H1 (cell line): ENCODE results near the gene BCL2L14.

Experiments used
- ASH2L ChIP-seq: fragments of 200-600, 300-600 bp; sonication (generic); IDR thresholded peaks from one replicate; pipeline ENCODE4 v1.7.1; 2017; ENCODE audit warnings: low read length
- CBX5 ChIP-seq: fragments of 300-800, 300-1000 bp; sonication (generic); IDR thresholded peaks from 2 replicates; pipeline ENCODE4 v1.7.1; 2016; ENCODE audit warnings: antibody characterized with exemption, low read length, low read depth
- JUND ChIP-seq: IDR thresholded peaks from 2 replicates; pipeline ENCODE4 v1.6.1; 2011; ENCODE audit warnings: mild to moderate bottlenecking, improper control_type of control experiment, low read length
- POLR2A ChIP-seq, 2 experiments: IDR thresholded peaks; 1 replicate in 1 of 2; 2 replicates in 1 of 2; pipeline ENCODE4 v1.6.1; 2011; ENCODE audit warnings: low read depth in 2 of 2, low read length in 2 of 2, mild to moderate bottlenecking in 2 of 2; ENCODE audit errors: control extremely low read depth in 1 of 2
- POLR2AphosphoS5 ChIP-seq: IDR thresholded peaks from 2 replicates; pipeline ENCODE4 v1.6.1; 2011; ENCODE audit warnings: low read depth, low read length
- TF ChIP-seq, protein P1 (sequence below), 3 experiments: IDR thresholded peaks; 1 replicate in 2 of 3; 2 replicates in 1 of 3; pipeline versions ENCODE4 v1.5.1 to v1.6.1; 2011; ENCODE audit warnings: low read length in 3 of 3, mild to moderate bottlenecking in 3 of 3, inconsistent platforms in 2 of 3, low read depth in 1 of 3, moderate library complexity in 1 of 3; ENCODE audit not compliant: insufficient read depth in 1 of 3; ENCODE audit errors: control extremely low read depth in 1 of 3

DNA sequence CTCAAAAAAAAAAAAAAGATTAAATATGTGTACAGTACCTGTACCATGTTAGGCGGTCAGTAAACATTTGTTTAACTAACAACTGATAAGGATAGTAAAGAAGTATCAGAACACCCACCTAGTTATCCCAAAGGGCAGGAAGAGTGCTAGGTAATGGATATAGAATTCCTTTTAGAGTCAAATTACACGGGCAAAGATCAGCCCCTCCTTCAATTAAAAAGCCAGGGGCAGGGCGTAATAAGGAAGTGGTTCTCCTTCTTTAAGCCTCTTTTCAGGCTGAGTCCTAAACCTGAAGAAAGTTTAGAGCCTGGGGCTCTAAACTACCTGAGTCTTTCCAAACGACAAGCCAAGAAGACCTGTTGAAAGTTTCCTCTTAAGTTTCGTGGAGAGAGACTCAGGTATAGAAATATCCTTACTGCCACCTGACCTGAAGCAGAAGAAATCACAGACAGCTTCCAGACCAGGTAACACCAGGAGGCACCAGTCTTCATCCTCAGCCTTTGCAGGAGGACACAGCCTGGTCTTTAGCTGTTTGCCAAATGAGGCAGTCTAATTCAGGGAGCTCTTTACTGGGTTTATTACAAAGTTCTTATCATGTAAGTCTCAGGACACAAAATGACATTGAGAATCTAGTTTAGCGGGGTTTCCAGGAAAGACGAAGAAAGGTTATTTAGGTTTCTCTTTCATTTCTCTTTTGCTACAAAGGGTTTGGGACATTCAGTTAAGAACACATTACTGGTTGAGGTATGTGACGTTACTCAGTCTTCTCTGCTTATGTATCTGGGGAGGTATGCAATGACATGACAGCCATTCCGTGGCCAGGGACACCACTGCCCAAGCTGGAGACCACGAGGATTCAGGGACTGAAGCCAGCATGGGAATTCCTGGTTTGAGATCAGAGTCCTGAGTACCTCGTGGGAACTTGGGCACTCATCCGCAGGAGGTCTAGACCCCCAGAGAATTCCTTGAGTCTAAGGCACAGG lies at the start of gene BCL2L14:
- TF ChIP-seq, protein P1, sequence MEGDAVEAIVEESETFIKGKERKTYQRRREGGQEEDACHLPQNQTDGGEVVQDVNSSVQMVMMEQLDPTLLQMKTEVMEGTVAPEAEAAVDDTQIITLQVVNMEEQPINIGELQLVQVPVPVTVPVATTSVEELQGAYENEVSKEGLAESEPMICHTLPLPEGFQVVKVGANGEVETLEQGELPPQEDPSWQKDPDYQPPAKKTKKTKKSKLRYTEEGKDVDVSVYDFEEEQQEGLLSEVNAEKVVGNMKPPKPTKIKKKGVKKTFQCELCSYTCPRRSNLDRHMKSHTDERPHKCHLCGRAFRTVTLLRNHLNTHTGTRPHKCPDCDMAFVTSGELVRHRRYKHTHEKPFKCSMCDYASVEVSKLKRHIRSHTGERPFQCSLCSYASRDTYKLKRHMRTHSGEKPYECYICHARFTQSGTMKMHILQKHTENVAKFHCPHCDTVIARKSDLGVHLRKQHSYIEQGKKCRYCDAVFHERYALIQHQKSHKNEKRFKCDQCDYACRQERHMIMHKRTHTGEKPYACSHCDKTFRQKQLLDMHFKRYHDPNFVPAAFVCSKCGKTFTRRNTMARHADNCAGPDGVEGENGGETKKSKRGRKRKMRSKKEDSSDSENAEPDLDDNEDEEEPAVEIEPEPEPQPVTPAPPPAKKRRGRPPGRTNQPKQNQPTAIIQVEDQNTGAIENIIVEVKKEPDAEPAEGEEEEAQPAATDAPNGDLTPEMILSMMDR (IDR thresholded peaks at IDR 0.05; ENCODE audit: control extremely low read depth in 1 of 3, insufficient read depth in 1 of 3, low read depth in 1 of 3, low read length in 3 of 3), result no peak
- TF ChIP-seq POLR2AphosphoS5 (no peak), JUND (no peak), ASH2L (no peak), CBX5 (no peak), POLR2A (IDR thresholded peaks at IDR 0.05; ENCODE audit: control extremely low read depth in 1 of 2, low read depth in 2 of 2, low read length in 2 of 2) (no peak)
